ENCODE measurements around the gene TCOF1.

Gene TCOF1

DNA sequence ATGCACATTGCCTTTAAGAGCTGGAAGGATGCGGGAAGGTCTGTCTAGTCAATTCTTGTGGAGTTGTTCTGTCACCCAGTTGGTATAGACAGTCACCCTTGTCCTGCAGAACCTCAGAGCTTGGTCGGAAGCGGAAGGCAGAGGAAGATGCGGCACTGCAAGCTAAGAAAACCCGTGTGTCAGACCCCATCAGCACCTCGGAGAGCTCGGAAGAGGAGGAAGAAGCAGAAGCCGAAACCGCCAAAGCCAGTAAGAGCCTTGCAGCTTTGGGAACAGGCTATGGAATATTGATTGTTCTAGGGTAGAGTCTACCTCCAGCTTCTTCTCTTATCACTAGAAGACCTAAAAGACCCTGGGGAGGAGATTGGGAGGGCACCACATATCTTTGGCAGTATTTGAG, 6.5 kb downstream of the TCOF1 start:
- TF ChIP-seq, protein P1, sequence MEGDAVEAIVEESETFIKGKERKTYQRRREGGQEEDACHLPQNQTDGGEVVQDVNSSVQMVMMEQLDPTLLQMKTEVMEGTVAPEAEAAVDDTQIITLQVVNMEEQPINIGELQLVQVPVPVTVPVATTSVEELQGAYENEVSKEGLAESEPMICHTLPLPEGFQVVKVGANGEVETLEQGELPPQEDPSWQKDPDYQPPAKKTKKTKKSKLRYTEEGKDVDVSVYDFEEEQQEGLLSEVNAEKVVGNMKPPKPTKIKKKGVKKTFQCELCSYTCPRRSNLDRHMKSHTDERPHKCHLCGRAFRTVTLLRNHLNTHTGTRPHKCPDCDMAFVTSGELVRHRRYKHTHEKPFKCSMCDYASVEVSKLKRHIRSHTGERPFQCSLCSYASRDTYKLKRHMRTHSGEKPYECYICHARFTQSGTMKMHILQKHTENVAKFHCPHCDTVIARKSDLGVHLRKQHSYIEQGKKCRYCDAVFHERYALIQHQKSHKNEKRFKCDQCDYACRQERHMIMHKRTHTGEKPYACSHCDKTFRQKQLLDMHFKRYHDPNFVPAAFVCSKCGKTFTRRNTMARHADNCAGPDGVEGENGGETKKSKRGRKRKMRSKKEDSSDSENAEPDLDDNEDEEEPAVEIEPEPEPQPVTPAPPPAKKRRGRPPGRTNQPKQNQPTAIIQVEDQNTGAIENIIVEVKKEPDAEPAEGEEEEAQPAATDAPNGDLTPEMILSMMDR (IDR thresholded peaks at IDR 0.05; ENCODE audit: control insufficient read depth, insufficient read depth, low read depth, low read length, missing control alignments) = no peak
- DNase-seq (ENCODE audit: low read depth) = no peak
- no peak overlapping the region for H3K4me3 ChIP-seq (ENCODE audit: control insufficient read depth, low read depth, low read length)

DNA sequence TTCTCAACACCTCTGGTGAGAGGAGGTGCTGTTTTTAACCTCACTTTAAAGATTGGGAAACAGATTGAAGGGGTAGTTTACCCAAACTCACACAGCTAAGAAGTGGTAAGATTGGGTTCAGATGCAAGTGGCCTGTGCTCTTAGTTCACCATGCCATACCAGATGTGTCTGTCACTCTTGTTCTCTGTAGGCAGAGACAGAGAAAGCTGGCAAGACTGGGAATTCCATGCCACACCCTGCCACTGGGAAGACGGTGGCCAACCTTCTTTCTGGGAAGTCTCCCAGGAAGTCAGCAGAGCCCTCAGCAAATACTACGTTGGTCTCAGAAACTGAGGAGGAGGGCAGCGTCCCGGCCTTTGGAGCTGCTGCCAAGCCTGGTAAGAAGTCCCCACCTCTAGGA, 11.0 kb downstream of the TCOF1 start:
- H3K4me3 ChIP-seq (ENCODE audit: control insufficient read depth, low read depth, low read length) = no peak overlapping the region
- no peak for DNase-seq (ENCODE audit: low read depth)
- TF ChIP-seq, protein P1 (IDR thresholded peaks at IDR 0.05; ENCODE audit: control insufficient read depth, insufficient read depth, low read depth, low read length, missing control alignments) = no peak

DNA sequence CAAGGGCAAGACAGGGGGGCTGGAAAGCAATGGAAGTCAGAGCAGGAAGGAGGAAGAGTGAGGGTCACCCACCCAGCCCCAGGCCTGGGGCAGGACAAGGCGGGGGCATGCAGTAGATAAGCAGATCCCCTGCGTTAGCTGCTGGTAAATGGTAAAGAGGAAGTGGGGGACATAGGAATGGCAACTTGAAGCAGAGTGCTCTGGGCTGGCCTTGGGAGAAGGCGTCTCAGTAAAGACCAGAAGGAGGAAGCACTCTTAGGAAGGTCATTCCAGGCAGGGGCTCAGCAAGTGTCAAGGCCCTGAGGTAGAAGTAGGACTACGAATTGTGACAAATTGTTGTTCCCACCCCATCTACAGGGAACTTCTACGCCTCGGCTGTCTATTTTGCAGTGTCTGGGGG, 15.1 kb downstream of the TCOF1 start:
- H3K4me3 ChIP-seq (ENCODE audit: control insufficient read depth, low read depth, low read length) = no peak overlapping the region
- TF ChIP-seq, protein P1 (IDR thresholded peaks at IDR 0.05; ENCODE audit: control insufficient read depth, insufficient read depth, low read depth, low read length, missing control alignments) = no peak
- no peak for DNase-seq (ENCODE audit: low read depth)

GRCh38 chr5:150374651-150375050, 17.2 kb downstream of the TCOF1 start:
- no peak for DNase-seq (ENCODE audit: low read depth)
- no peak overlapping the region for H3K4me3 ChIP-seq (ENCODE audit: control insufficient read depth, low read depth, low read length)
- TF ChIP-seq, protein P1 (IDR thresholded peaks at IDR 0.05; ENCODE audit: control insufficient read depth, insufficient read depth, low read depth, low read length, missing control alignments) = no peak

GRCh38 chr5:150376799-150377771, 19.6 kb downstream of the TCOF1 start:
- no peak overlapping the region for H3K4me3 ChIP-seq (ENCODE audit: control insufficient read depth, low read depth, low read length)
- TF ChIP-seq, protein P1 (IDR thresholded peaks at IDR 0.05; ENCODE audit: control insufficient read depth, insufficient read depth, low read depth, low read length, missing control alignments) = no peak
- DNase-seq (ENCODE audit: low read depth) = peak; percentile 13

DNA sequence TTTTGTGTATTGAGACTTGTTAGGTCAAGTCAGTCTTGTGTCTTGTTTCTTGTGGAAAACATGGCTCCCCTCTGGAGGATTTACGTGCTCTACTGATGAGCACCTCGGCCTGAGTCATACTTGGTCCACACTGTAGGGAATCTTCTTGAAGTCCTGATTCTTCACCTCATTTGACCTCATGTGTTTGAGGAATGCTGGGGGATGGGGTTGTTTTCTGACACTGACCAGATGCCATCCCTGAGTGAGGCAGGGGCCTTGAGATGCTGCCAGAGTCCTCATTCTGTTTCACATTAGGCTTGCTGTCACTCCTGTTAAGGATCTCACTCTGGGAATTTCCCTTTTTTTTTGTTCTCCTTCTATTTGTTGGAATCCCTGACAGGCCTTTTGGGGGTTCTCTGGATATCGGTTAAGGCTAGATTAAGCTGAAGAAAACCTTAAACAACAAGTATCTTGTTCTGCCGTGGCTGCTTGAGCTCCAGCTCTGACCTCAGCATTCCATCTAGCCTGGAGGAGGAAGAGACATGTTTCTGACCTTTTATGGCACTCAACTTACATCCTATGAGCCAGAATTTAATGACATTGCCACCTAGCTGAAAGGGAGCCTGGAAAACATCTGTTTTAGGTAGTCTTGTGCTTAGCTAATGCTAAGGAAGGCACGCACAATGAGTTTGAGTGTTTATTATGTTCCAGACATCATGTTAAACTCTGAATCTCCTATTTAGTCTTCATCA, 20.6 kb downstream of the TCOF1 start:
- peak; percentile 68 for DNase-seq (ENCODE audit: low read depth)
- TF ChIP-seq, protein P1 (IDR thresholded peaks at IDR 0.05; ENCODE audit: control insufficient read depth, insufficient read depth, low read depth, low read length, missing control alignments) = no peak
- no peak overlapping the region for H3K4me3 ChIP-seq (ENCODE audit: control insufficient read depth, low read depth, low read length)

All from AG09309 (cell line).